PC-9 (cell line): ENCODE measurements around the gene ZFYVE27. TPM values are rescaled to one million over a fixed set of nuclear protein-coding genes. Genes with fewer than 3 reads are reported as not detected.

Experiments
- BruUV-seq: library from RNA; stranded (reverse); fragments of 400-500 nt; replicated peaks from 2 replicates; lab custom pipeline; 2021; lab: Mats Ljungman, UMichigan
- CTCF ChIA-PET: fragments of 300-600 bp; sonication (Branson Sonifier 250); formaldehyde crosslinking; loops from one replicate; lab custom pipeline; 2022; ENCODE audit warnings: antibody characterized with exemption; lab: Charles Lee
- POLR2A ChIA-PET: fragments of 300-600 bp; sonication (Branson Sonifier 250); formaldehyde crosslinking; loops from one replicate; lab custom pipeline; 2022; ENCODE audit warnings: antibody characterized with exemption; ENCODE audit not compliant: unreplicated experiment; lab: Charles Lee
- DNase-seq, 2 experiments: peaks; one replicate each; pipeline versions ENCODE4 v3.0.0 to v3.0.0-alpha.2; 2015 to 2022; ENCODE audit warnings: mixed read lengths in 1 of 2
- H2AFZ ChIP-seq: fragments of 200-600 bp; sonication (generic); 2 replicates; pipeline ENCODE4 v1.8.1; 2017; ENCODE audit warnings: antibody characterized with exemption
- H3F3A ChIP-seq: fragments of 200-600 bp; sonication (generic); 2 replicates; pipeline ENCODE4 v1.8.1; 2017; ENCODE audit warnings: antibody characterized with exemption, mild to moderate bottlenecking, low read depth; ENCODE audit not compliant: insufficient read depth
- H3K27ac ChIP-seq: fragments of 200-600 bp; sonication (generic); 2 replicates; pipeline ENCODE4 v1.6.1; 2016; ENCODE audit warnings: mixed run types
- H3K27me3 ChIP-seq: fragments of 200-600 bp; sonication (generic); 2 replicates; pipeline ENCODE4 v1.6.1; 2016; ENCODE audit warnings: low read depth, mixed run types; ENCODE audit not compliant: insufficient read depth
- H3K36me3 ChIP-seq: fragments of 200-600 bp; sonication (generic); 2 replicates; pipeline ENCODE4 v1.6.1; 2016; ENCODE audit warnings: low read depth, mixed run types
- H3K4me1 ChIP-seq: fragments of 200-600 bp; sonication (generic); replicated peaks from 2 replicates; pipeline ENCODE4 v1.6.1; 2016; ENCODE audit warnings: mixed run types; ENCODE audit not compliant: insufficient read depth
- H3K4me2 ChIP-seq: fragments of 200-600 bp; sonication (generic); 2 replicates; pipeline ENCODE4 v1.6.1; 2017; ENCODE audit warnings: mixed run types
- H3K4me3 ChIP-seq: fragments of 200-600 bp; sonication (generic); 2 replicates; pipeline ENCODE4 v1.6.1; 2016; ENCODE audit warnings: mixed run types
- H3K79me2 ChIP-seq: fragments of 200-600 bp; sonication (generic); 2 replicates; pipeline ENCODE4 v1.6.1; 2017; ENCODE audit warnings: low read depth, mixed run types
- H3K9me2 ChIP-seq: fragments of 200-600 bp; sonication (generic); 2 replicates; pipeline ENCODE4 v1.8.1; 2017; ENCODE audit warnings: mild to moderate bottlenecking; ENCODE audit not compliant: insufficient read depth
- H3K9me3 ChIP-seq: fragments of 200-600 bp; sonication (generic); 2 replicates; pipeline ENCODE4 v1.8.1; 2016; ENCODE audit warnings: low read depth; ENCODE audit not compliant: insufficient read depth
- H4K20me1 ChIP-seq: fragments of 200-600 bp; sonication (generic); 2 replicates; pipeline ENCODE4 v1.8.1; 2017; ENCODE audit not compliant: insufficient read depth
- CTCF ChIP-seq: fragments of 200-600 bp; sonication (generic); conservative IDR thresholded peaks from 2 replicates; pipeline ENCODE4 v1.6.1; 2017; ENCODE audit warnings: mixed run types, antibody characterized with exemption, mild to moderate bottlenecking, moderate library complexity
- EZH2 ChIP-seq: fragments of 200-600 bp; sonication (generic); IDR thresholded peaks from 2 replicates; pipeline ENCODE4 v1.8.0; 2017; ENCODE audit warnings: antibody characterized with exemption, low read depth
- intact Hi-C: fragments of 100-400 bp; cut with micrococcal nuclease; formaldehyde crosslinking; loops from one replicate; pipeline ENCODE4 v1.10.0; 2022; ENCODE audit not compliant: unreplicated experiment
- total RNA-seq: library from RNA; stranded (reverse); gene quantifications from 2 replicates; pipeline ENCODE4 v1.2.3, GENCODE V29; 2021

Gene ZFYVE27
- total RNA-seq, 1 experiment from 2014 or later, result 21.6 TPM

- POLR2A ChIA-PET, result no interaction called here
These were observed 890 bp downstream of the ZFYVE27 start for GRCh38 chr10:97737770-97738265.

GRCh38 chr10:97738616-97739015, 1.7 kb downstream of the ZFYVE27 start:
- Histone ChIP-seq H4K20me1 (no peaks in the 10 kb centered on the region; the same call in none of the 2 replicates), H3K9me3 (no peaks in the 10 kb centered on the region), H3K4me3 (peak overlapping the region; percentile 94; the same call in 1 of the 2 replicates), H3K27ac (no peak overlapping the region), H2AFZ (no peak overlapping the region), H3K79me2 (peaks cover 36% of the 10 kb centered on the region), H3K9me2 (no peaks in the 10 kb centered on the region), H3K4me2 (peak overlapping the region; percentile 92), H3K36me3 (0 out of 2 replicates have a peak, but pooled peaks cover 5% of the 10 kb centered on the region), H3F3A (no peaks in the 10 kb centered on the region), H3K4me1 (peaks cover 13% of the 10 kb centered on the region), H3K27me3 (no peaks in the 10 kb centered on the region)
- ChIA-PET CTCF (interaction anchor here (0.7 kb wide), 1 partner anchor 1698 kb away, joined by 4 read pairs; no protein-coding TSS in a partner anchor), POLR2A (no interaction called here)
- no TSS peak for BruUV-seq
- no peak for DNase-seq
- intact Hi-C loops, result no loop called here
- TF ChIP-seq CTCF (no peak), EZH2 (no peak)

More at GRCh38 chr10:97737770-97738265, 890 bp downstream of the ZFYVE27 start:
- TSS peak; percentile 53 for BruUV-seq
- DNase-seq, result no peak
- Histone ChIP-seq H3F3A (no peaks in the 10 kb centered on the region), H3K27ac (no peak overlapping the region), H4K20me1 (no peaks in the 10 kb centered on the region; the same call in 1 of the 2 replicates), H3K4me2 (peak overlapping the region; percentile 92), H3K79me2 (peaks cover 36% of the 10 kb centered on the region), H3K36me3 (0 out of 2 replicates have a peak, but pooled peaks cover 5% of the 10 kb centered on the region), H3K4me3 (peak overlapping the region; percentile 94), H3K4me1 (peaks cover 13% of the 10 kb centered on the region), H3K27me3 (no peaks in the 10 kb centered on the region), H2AFZ (peak overlapping the region; percentile 89; the same call in 1 of the 2 replicates), H3K9me3 (no peaks in the 10 kb centered on the region), H3K9me2 (no peaks in the 10 kb centered on the region)
- intact Hi-C loops, result no loop called here
- CTCF ChIA-PET, result no interaction called here
- no peak for TF ChIP-seq EZH2
- TF ChIP-seq CTCF, result no peak

- peaks cover 36% of the 10 kb centered on the region for H3K79me2 ChIP-seq
- POLR2A ChIA-PET, result no interaction called here
These were observed 3.7 kb downstream of the ZFYVE27 start for GRCh38 chr10:97740613-97741012.

More at GRCh38 chr10:97740613-97741012, 3.7 kb downstream of the ZFYVE27 start:
- intact Hi-C loops, result no loop called here
- Histone ChIP-seq H3K36me3 (0 out of 2 replicates have a peak, but pooled peaks cover 5% of the 10 kb centered on the region), H3K9me2 (no peaks in the 10 kb centered on the region), H3K9me3 (no peaks in the 10 kb centered on the region), H3K4me1 (peaks cover 13% of the 10 kb centered on the region), H3K4me3 (no peak overlapping the region), H3K4me2 (no peak overlapping the region), H4K20me1 (no peaks in the 10 kb centered on the region; the same call in none of the 2 replicates), H3K27ac (no peak overlapping the region), H3K27me3 (no peaks in the 10 kb centered on the region), H2AFZ (no peak overlapping the region), H3F3A (no peaks in the 10 kb centered on the region)
- CTCF ChIA-PET, result no interaction called here
- TF ChIP-seq CTCF (no peak), EZH2 (no peak)
- DNase-seq, result no peak
- BruUV-seq, result no TSS peak
